Measurements from ENCODE around the gene DOCK1.

DOCK1 gene

GRCh38 chr10:127190427-127190826, 285.2 kb downstream of the DOCK1 start:
- TF ChIP-seq CTCF (IDR thresholded peaks at IDR 0.05; ENCODE audit: extremely low read depth, insufficient read depth, missing control alignments): no peak
- in situ Hi-C loops (cut with MboI; ENCODE audit: low pct_unique_long_range_greater_than_20kb, low sequenced_read_pairs, unreplicated experiment): no loop called here
- no peak for DNase-seq (ENCODE audit: low spot score)

GRCh38 chr10:127193125-127193524, 287.9 kb downstream of the DOCK1 start:
- DNase-seq (ENCODE audit: low spot score): no peak
- TF ChIP-seq CTCF (IDR thresholded peaks at IDR 0.05; ENCODE audit: extremely low read depth, insufficient read depth, missing control alignments): no peak
- in situ Hi-C loops (cut with MboI; ENCODE audit: low pct_unique_long_range_greater_than_20kb, low sequenced_read_pairs, unreplicated experiment): no loop called here

GRCh38 chr10:127194111-127194510, 288.9 kb downstream of the DOCK1 start:
- in situ Hi-C loops (cut with MboI; ENCODE audit: low pct_unique_long_range_greater_than_20kb, low sequenced_read_pairs, unreplicated experiment): no loop called here
- no peak for DNase-seq (ENCODE audit: low spot score)
- no peak for TF ChIP-seq CTCF (IDR thresholded peaks at IDR 0.05; ENCODE audit: extremely low read depth, insufficient read depth, missing control alignments)

- in situ Hi-C loops (cut with MboI; ENCODE audit: low pct_unique_long_range_greater_than_20kb, low sequenced_read_pairs, unreplicated experiment): no loop called here
- DNase-seq (ENCODE audit: low spot score): no peak
- no peak for TF ChIP-seq CTCF (IDR thresholded peaks at IDR 0.05; ENCODE audit: extremely low read depth, insufficient read depth, missing control alignments)
Measured at GRCh38 chr10:127194599-127194998, 289.4 kb downstream of the DOCK1 start.

GRCh38 chr10:127195041-127195506, 289.8 kb downstream of the DOCK1 start:
- no peak for TF ChIP-seq CTCF (IDR thresholded peaks at IDR 0.05; ENCODE audit: extremely low read depth, insufficient read depth, missing control alignments)
- in situ Hi-C loops (cut with MboI; ENCODE audit: low pct_unique_long_range_greater_than_20kb, low sequenced_read_pairs, unreplicated experiment): no loop called here
- DNase-seq (ENCODE audit: low spot score): no peak

- no peak for DNase-seq (ENCODE audit: low spot score)
- in situ Hi-C loops (cut with MboI; ENCODE audit: low pct_unique_long_range_greater_than_20kb, low sequenced_read_pairs, unreplicated experiment): no loop called here
- TF ChIP-seq CTCF (IDR thresholded peaks at IDR 0.05; ENCODE audit: extremely low read depth, insufficient read depth, missing control alignments): no peak
Measured at GRCh38 chr10:127195571-127196281, 290.5 kb downstream of the DOCK1 start.
